ENCODE data around the gene EPB41L3. TPM values are rescaled to one million over a fixed set of nuclear protein-coding genes. Genes with fewer than 3 reads are reported as not detected.

The EPB41L3 gene
- total and polyA plus RNA-seq, 10 of the 15 experiments (the other 5 are each of a cell fraction or from before 2014, with no cell fraction given), result 0.11 to 0.69 (median 0.23) TPM; not detected in 6

DNA sequence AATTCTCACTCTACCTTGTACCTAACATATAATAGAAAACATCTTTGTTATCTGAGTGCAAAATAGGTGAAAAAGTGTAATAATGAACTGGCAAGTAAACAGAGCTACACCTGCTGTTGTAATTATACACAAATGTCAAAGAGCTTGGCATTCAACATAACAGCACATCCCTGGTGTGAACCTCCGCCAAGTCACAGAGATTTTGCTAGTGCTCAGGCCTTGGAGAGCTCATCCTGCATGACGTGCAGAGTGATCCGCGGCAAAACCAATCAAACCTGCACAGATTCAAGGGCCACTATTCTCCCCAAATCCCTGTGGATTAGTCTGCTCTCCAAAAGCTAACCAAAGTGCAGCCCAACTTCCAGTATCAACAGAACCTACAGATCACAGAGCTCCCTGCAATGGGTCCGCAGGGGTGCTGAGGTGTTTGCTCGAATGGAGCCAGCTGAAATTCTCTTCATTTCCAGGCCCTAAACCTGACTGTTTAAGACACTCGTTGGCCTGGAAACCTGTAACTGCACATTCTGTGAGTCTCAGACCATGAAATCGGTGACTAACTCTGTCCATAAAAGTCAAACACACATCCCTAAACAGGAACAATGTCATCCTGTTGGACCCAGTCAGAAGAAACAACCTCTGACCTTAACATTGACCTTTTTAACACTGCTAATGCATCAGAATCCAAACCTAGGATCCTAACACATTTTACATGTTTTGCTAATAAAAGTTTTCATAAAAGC is 111.8 kb downstream of the EPB41L3 start:
- FAIRE-seq (no peak), DNase-seq (ENCODE audit: low read depth, low spot score) (no peak), ATAC-seq (no peak)
- H3K4me3 ChIP-seq, result no peak overlapping the region
- ChIA-PET SMC1A (ENCODE audit: uncharacterized antibody, unreplicated experiment) (interaction anchor here (0.6 to 1.4 kb wide), 2 partner anchors 11 to 48 kb away, joined by 3 to 4 read pairs; no protein-coding TSS in a partner anchor), CTCF (no interaction called here), POLR2A (no interaction called here), RAD21 (ENCODE audit: unreplicated experiment) (no interaction called here)
- H3K9me3 ChIP-seq (replicated peaks; ENCODE audit: control insufficient read depth, insufficient read depth, low read length), result no peaks in the 10 kb centered on the region
- no peak overlapping the region for H2AFZ ChIP-seq (ENCODE audit: control insufficient read depth, low read depth, low read length)
- no peaks in the 10 kb centered on the region for H3K27me3 ChIP-seq (replicated peaks in 1 of 2; ENCODE audit: control insufficient read depth in 2 of 2, insufficient read depth in 2 of 2, low read length in 1 of 2)
- no peak overlapping the region for H3K4me2 ChIP-seq (ENCODE audit: control insufficient read depth, insufficient read depth)
- intact Hi-C loops (cut with micrococcal nuclease; ENCODE audit: unreplicated experiment), result no loop called here
- TF ChIP-seq MEF2A (IDR thresholded peaks at IDR 0.05; ENCODE audit: insufficient read depth, low read depth, low read length), result no peak
- TF ChIP-seq NKRF (conservative IDR thresholded peaks at IDR 0.05), result no peak
- no peaks in the 10 kb centered on the region for H3K36me3 ChIP-seq (ENCODE audit: control insufficient read depth in 2 of 2, insufficient read depth in 2 of 2, low read length in 1 of 2)
- BruUV-seq (replicated peaks), result no TSS peak
- H3K27ac ChIP-seq (ENCODE audit: control insufficient read depth, insufficient read depth), result no peak overlapping the region
- no peaks in the 10 kb centered on the region for H3K4me1 ChIP-seq (ENCODE audit: control insufficient read depth, insufficient read depth, low read length)
- no peaks in the 10 kb centered on the region for H4K20me1 ChIP-seq (ENCODE audit: control insufficient read depth, insufficient read depth)
- WGBS (ENCODE audit: insufficient coverage, insufficient replicate concordance, low lambda C conversion rate, missing lambda C conversion rate), result 50% methylated on average over 8 of the region's 8 CpGs
- H3K79me2 ChIP-seq (ENCODE audit: control insufficient read depth, insufficient read depth, low read length), result no peaks in the 10 kb centered on the region
- in situ Hi-C loops (cut with MboI), result no loop called here
- H3K9ac ChIP-seq (ENCODE audit: control insufficient read depth, insufficient read depth, low read length), result no peak overlapping the region

- ChIA-PET CTCF (interaction anchor here (0.5 to 1.0 kb wide), 2 partner anchors 10 to 118 kb away, joined by 3 to 4 read pairs; no protein-coding TSS in a partner anchor), POLR2A (no interaction called here), RAD21 (ENCODE audit: unreplicated experiment) (no interaction called here), SMC1A (ENCODE audit: uncharacterized antibody, unreplicated experiment) (no interaction called here)
- no peaks in the 10 kb centered on the region for H3K36me3 ChIP-seq (ENCODE audit: control insufficient read depth in 2 of 2, insufficient read depth in 2 of 2, low read length in 1 of 2)
- no peaks in the 10 kb centered on the region for H3K9me3 ChIP-seq (replicated peaks; ENCODE audit: control insufficient read depth, insufficient read depth, low read length)
- intact Hi-C loops (cut with micrococcal nuclease; ENCODE audit: unreplicated experiment), result no loop called here
- ATAC-seq (no peak), FAIRE-seq (no peak), DNase-seq (ENCODE audit: low read depth, low spot score) (no peak)
- BruUV-seq (replicated peaks), result no TSS peak
- 61% methylated on average over 7 of the region's 7 CpGs for WGBS (ENCODE audit: insufficient coverage, insufficient replicate concordance, low lambda C conversion rate, missing lambda C conversion rate)
- H2AFZ ChIP-seq (ENCODE audit: control insufficient read depth, low read depth, low read length), result no peak overlapping the region
- no peak for TF ChIP-seq CHD4 (IDR thresholded peaks at IDR 0.05)
- no peak for TF ChIP-seq ZSCAN29 (IDR thresholded peaks at IDR 0.05)
- no peak for TF ChIP-seq SMAD5 (IDR thresholded peaks at IDR 0.05; ENCODE audit: low read depth)
- TF ChIP-seq KLF5 (IDR thresholded peaks at IDR 0.05; ENCODE audit: partially characterized antibody), result no peak
- TF ChIP-seq FOXK2 (IDR thresholded peaks at IDR 0.05), result no peak
- no peak overlapping the region for H3K27ac ChIP-seq (ENCODE audit: control insufficient read depth, insufficient read depth)
- H3K4me3 ChIP-seq, result no peak overlapping the region
- H4K20me1 ChIP-seq (ENCODE audit: control insufficient read depth, insufficient read depth), result no peaks in the 10 kb centered on the region
- no peaks in the 10 kb centered on the region for H3K4me1 ChIP-seq (ENCODE audit: control insufficient read depth, insufficient read depth, low read length)
- in situ Hi-C loops (cut with MboI), result no loop called here
- no peak overlapping the region for H3K4me2 ChIP-seq (ENCODE audit: control insufficient read depth, insufficient read depth)
- H3K27me3 ChIP-seq (replicated peaks in 1 of 2; ENCODE audit: control insufficient read depth in 2 of 2, insufficient read depth in 2 of 2, low read length in 1 of 2), result no peaks in the 10 kb centered on the region
- no peak overlapping the region for H3K9ac ChIP-seq (ENCODE audit: control insufficient read depth, insufficient read depth, low read length)
- H3K79me2 ChIP-seq (ENCODE audit: control insufficient read depth, insufficient read depth, low read length), result no peaks in the 10 kb centered on the region
Measured at GRCh38 chr18:5430131-5430530, 113.7 kb downstream of the EPB41L3 start.

Data from GM12878 (cell line).